Stimulated activated CD8-positive, alpha-beta memory T cell treated with anti-CD3 and anti-CD28 coated beads, Interleukin-15, amount 100 ng/mL, for 24 hours (primary cell): Measurements from ENCODE around the gene KIF2B.
"Not testable (repeated sequence)": the region's sequence is repeated elsewhere in the genome, so short reads cannot be mapped to it uniquely, and the experiment has no call there.

Source experiments
- DNase-seq: peaks from one replicate; pipeline ENCODE4 v3.0.0-alpha.2; 2020; ENCODE audit warnings: low read depth

KIF2B gene

GRCh38 chr17:53822764-53823163, at the start of gene KIF2B:
KIF2B (plus strand) TSS chr17:53822927; CDS start chr17:53823034, 107 bp downstream.
- no peak for DNase-seq

GRCh38 chr17:53780320-53780719, 42.4 kb upstream of the KIF2B start:
- DNase-seq, result no peak

- no peak for DNase-seq
Measured at GRCh38 chr17:53791551-53791950, 31.2 kb upstream of the KIF2B start.

DNA sequence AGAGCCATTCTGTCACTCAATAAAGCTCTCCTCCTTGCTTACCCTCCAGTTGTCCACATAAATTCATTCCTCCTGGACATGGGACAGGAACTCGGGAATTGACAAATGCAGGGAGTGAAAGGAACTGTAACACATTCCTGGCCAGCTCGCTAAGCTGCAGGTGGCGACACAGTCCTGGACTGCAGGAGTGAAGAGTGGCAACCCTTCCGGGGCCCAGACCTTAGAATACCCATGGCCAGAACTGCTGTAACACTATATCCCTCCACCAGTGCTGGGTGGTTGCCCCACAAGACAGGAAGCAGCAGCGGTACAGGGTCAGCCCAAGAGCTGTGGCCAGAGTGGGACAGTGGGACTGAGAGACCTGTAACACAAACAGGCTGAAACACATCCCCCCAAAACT, 30.3 kb upstream of the KIF2B start:
- no peak for DNase-seq

- DNase-seq, result no peak
Measured at GRCh38 chr17:53792997-53793396, 29.7 kb upstream of the KIF2B start.

GRCh38 chr17:53794875-53795274, 27.9 kb upstream of the KIF2B start:
- DNase-seq, result no peak

DNA sequence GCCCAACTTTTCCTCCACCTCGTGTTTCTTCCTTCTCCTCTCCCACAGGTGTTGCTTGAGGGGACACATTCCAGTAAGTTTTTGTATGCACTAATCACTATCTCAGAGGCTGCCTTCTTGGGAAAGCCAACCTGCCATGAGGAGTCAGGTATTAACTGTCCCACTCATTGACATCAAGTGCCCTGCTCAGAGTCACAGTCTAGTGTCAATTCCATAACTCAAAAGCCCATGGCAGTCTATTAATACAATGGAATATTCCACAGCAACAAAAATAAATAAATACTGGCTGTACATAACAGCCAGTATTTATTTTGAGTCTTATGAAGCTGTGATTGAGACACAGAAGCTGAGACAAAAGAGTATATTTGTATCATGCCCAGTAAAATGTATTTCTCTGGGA, 26.1 kb upstream of the KIF2B start:
- no peak for DNase-seq

- no peak for DNase-seq
Measured at GRCh38 chr17:53797501-53797900, 25.2 kb upstream of the KIF2B start.

DNA sequence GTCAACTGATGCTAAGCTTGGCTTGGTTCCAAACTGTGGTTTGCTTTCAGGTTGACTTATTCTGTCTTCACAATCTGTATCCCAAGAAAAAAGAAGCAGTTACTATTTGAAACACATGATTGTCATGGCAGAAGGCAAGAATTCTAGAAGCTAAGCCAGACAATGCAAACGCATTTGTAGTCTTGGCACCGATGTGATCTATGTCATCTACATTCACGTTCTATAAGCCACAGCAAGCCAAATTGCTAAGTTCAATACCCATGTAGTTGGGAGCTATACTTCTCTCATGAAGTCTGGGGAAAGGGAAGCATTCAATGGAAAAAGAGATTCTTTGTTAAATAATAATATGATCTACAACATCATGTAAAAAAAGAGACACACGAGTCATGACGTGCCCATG, 18.3 kb upstream of the KIF2B start:
- no peak for DNase-seq

- DNase-seq, result no peak
Measured at GRCh38 chr17:53806473-53806872, 16.3 kb upstream of the KIF2B start.

DNA sequence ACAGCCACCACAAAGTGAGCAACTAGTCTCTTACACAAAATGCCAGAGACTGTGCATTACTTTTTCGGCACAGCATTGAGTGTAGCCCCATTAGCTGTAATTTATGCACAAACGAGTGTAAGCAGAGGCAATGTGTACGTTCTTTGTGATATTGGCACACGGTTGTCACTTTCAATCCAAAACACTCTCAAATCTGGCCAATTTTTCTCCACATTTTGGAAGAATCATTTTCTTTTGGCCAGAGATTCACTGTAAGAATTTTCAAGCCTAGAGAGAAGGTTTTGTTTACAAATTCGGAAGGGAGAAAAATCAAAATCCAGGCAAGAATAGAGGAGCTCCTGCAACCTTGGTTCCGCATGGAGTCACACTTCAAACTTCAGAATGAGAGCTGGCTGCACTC, 15.4 kb upstream of the KIF2B start:
- no peak for DNase-seq

GRCh38 chr17:53818271-53818670, 4.5 kb upstream of the KIF2B start:
- no peak for DNase-seq

DNA sequence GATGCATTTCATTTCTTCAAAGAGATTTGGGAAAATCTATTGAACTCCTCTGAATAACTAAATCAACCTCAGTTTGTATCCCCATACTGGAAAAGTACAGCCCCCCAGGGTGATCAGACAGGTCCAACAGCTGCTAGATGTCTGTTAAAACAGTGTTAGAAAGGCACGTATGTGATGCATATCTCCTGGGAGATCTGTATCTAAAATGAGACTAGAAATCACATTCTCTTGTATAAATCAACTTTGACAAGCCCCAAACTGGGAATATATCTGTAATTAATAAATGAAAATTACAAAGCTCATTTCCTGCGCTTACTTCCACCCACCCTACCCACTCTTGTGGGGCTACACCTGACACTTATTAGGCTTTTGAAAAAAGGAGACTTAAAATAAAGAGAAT, 3.8 kb upstream of the KIF2B start:
- no peak for DNase-seq

- no peak for DNase-seq
Measured at GRCh38 chr17:53819956-53820355, 2.8 kb upstream of the KIF2B start.

DNA sequence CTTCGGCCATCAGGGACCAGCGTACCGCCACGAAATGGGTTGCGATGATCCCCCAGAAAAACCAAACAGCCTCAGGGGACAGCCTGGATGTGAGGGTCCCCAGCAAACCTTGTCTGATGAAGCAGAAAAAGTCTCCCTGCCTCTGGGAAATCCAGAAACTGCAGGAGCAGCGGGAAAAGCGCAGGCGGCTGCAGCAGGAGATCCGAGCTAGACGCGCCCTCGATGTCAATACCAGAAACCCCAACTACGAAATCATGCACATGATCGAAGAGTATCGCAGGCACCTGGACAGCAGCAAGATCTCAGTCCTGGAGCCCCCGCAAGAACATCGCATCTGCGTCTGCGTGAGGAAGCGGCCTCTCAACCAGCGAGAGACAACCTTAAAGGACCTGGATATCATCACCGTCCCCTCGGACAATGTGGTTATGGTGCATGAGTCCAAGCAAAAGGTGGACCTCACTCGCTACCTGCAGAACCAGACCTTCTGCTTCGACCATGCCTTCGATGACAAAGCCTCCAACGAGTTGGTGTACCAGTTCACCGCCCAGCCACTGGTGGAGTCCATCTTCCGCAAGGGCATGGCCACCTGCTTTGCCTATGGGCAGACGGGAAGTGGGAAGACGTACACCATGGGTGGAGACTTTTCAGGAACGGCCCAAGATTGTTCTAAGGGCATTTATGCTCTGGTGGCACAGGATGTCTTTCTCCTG, 769 bp downstream of the KIF2B start:
- DNase-seq, result no peak

DNA sequence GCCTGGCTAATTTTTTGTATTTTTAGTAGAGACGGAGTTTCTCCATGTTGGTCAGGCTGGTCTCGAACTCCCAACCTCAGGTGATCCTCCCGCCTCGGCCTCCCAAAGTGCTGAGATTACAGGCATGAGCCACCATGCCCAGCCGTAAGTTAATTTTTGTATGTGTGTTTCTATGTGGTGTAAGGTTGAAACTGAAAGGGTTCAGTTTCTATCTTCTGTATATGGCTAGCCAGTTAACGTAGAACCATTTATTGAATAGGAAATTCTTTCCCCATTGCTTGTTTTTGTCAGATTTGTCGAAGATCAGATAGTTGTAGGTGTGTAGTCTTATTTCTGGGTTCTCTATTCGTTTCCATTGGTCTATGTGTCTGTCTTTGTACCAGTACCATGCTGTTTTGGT, 12.0 kb downstream of the KIF2B start:
- DNase-seq, result not testable (repeated sequence)

DNA sequence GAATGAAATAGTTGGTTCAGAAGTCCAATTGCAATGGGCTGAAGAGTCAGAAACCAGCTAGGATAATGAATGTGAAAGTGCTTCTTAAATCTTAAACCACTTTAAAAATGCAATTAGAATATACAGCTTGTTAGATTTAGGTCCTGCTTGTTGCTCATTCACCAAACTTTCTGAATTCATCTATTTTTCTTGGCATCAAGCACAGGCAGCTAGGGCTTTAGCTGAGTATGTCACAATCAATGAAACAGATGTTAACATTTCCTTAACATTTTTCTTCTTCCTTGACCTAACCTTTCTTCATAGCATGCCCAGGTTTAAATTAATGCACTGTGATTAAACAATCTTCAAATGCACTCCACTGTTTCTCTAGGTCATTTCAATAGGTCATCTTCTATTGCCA, 14.4 kb downstream of the KIF2B start:
- no peak for DNase-seq

DNA sequence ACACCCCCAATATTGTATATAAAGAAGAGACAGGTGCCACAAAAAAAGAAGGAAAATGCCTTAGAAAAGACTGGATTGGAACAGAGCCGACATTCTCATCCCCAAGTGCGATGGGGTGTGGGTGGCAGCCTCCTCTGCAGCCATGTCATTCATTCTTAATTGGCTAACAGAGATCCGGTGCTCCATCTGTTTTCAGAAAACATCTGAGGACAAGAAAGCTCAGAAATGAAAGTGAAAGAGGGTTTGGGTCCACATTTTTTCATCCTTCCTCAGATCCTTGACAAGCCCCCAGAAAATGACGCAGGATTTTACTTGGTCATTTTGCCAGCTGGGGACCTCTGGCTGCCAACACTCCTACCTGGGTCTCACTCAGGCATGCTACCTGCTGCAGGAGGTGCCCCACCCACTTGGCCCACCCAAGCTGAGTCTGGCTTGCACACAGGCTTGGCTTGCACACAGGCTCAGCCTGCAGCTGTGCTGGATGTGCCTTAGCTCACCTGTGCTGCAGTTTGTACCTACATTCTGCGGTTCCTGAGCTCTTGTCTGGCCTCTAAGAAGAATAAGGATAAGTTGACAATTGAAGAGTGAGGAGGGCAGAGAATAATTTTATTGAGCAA, 21.9 kb downstream of the KIF2B start:
- DNase-seq, result no peak

- not testable (repeated sequence) for DNase-seq
Measured at GRCh38 chr17:53871128-53871527, 48.4 kb downstream of the KIF2B start.
